D721Med (cell line): ENCODE results near the gene FAS.

Experiments used
- DNase-seq: peaks from one replicate; pipeline ENCODE4 v3.0.0; 2011; ENCODE audit warnings: low spot score; ENCODE audit not compliant: insufficient read length
- FAIRE-seq: peaks from 2 replicates; lab custom pipeline; 2011; peaks lifted over from hg19 to GRCh38; lab: Jason Lieb, UNC
- CTCF ChIP-seq: IDR thresholded peaks from 2 replicates; pipeline ENCODE4 v1.5.1; 2012; ENCODE audit warnings: mild to moderate bottlenecking, control low read depth; ENCODE audit not compliant: insufficient read depth; ENCODE audit errors: missing control alignments

Gene FAS

GRCh38 chr10:89051593-89051992, 61.0 kb downstream of the FAS start:
- DNase-seq (no peak), FAIRE-seq (no peak)
- TF ChIP-seq CTCF, result no peak

- DNase-seq, result no peak
- FAIRE-seq, result no peak
- no peak for TF ChIP-seq CTCF
These were observed 63.0 kb downstream of the FAS start for GRCh38 chr10:89053555-89053954.

- TF ChIP-seq CTCF, result no peak
These were observed 64.6 kb downstream of the FAS start for GRCh38 chr10:89055159-89055558.

GRCh38 chr10:89062861-89063260, 72.3 kb downstream of the FAS start:
- FAIRE-seq (no peak), DNase-seq (no peak)
- no peak for TF ChIP-seq CTCF

More at GRCh38 chr10:89055159-89055558, 64.6 kb downstream of the FAS start:
- DNase-seq (no peak), FAIRE-seq (no peak)

GRCh38 chr10:89063465-89063864, 72.9 kb downstream of the FAS start:
- FAIRE-seq, result no peak
- TF ChIP-seq CTCF, result no peak
- DNase-seq, result no peak

- DNase-seq, result no peak
- FAIRE-seq, result no peak
- no peak for TF ChIP-seq CTCF
These were observed 74.2 kb downstream of the FAS start for GRCh38 chr10:89064748-89065147.
